Erythroblast (primary cell): ENCODE measurements around the gene METTL18.

Experiments used
- GATA1 ChIP-seq: IDR thresholded peaks from 2 replicates; pipeline ENCODE4 v1.6.1; 2011; ENCODE audit warnings: low read depth, mild to moderate bottlenecking, control low read depth, low read length, moderate library complexity
- POLR2A ChIP-seq: IDR thresholded peaks from 2 replicates; pipeline ENCODE4 v1.6.1; 2011; ENCODE audit warnings: mild to moderate bottlenecking, low read length

DNA sequence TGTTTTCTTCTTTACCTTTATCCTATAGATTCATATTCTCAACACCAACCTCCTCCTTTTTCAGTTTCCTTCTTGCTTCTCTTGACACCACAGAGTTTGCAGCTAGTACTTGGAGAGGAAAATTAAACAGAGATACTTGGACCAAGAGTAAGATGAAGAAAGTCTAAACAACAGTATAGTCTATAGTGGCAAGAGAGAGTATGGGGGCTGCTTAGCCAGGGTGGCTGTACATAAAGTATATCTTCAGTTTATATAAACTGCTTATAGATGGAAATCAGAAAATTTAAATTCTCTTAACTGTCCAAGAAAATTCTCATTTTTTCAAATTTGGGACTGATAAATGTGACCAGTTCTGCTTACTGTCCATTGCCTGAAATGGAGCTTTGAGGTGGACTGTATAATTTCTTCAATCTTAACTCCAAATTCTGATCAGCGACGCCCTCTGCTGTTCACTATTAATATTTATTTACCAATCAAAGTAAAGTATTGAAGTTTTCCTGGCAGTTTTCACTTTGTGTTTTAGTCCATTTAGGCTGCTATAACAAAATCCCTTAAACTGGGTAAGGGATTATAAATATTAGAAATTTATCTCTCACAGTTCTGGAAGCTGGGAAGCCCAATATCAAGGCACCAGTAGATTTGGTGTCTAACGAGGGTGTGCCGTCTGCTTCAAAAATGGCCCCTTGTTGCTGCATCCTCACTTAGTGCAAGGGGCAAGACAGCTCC is 14.8 kb upstream of the METTL18 start:
- no peak for TF ChIP-seq POLR2A
- no peak for TF ChIP-seq GATA1
